OCI-M1 (cell line): ENCODE results near the gene C1QL2.
A peak's percentile ranks its signal among the peaks of the same experiment; 100 is the strongest.

Experiments used
- DNase-seq: peaks from one replicate; lab custom pipeline; 2025; lab: John Stamatoyannopoulos, UW

The C1QL2 gene

GRCh38 chr2:119179202-119179601 is 20.7 kb upstream of the C1QL2 start:
- DNase-seq, result no peak

GRCh38 chr2:119178776-119179175 is 20.2 kb upstream of the C1QL2 start:
- no peak for DNase-seq

GRCh38 chr2:119177838-119178190 is 19.3 kb upstream of the C1QL2 start:
- DNase-seq, result no peak

- no peak for DNase-seq
These were observed 18.8 kb upstream of the C1QL2 start for GRCh38 chr2:119177171-119177837.

GRCh38 chr2:119175517-119175916 is 17.0 kb upstream of the C1QL2 start:
- peak; percentile 87 for DNase-seq

- DNase-seq, result no peak
These were observed 16.4 kb upstream of the C1QL2 start for GRCh38 chr2:119174993-119175347.

DNA sequence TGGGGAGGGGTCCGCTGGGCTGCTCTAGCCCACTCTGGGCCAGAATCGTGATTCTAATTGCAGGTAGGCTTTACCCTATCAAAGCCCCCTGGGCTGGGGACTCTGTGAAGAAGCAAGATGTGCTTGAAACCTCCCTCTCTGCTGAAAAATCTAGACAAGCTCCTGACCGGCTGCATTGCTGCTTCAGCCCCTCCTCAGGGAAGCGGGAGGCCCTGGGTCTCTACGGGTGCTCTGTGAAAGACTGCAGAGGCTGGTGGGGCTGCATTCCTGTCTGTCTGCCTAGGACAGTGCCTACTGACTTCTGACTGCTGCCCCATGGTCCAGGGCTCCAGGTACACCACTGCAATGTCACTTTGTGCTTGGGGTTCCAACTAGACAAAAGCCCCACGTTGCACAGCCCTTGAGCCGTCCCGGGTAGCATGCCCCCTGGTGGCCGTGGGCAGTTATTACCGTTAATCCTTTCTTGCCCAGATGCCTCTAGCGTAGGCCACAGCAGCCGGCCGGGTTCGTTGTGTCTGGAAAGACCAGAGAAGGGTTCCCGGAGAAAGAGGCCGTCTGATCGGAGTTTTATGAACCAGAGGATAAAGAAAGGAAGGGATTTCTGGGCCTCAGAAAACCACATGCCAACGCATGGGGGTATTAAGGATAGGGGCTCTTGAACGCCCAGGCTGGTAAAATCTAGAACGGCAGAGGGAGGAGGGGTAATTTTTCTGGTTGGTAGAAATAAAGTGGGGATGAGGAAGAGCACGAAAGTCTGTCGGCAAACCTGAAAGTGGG is 15.9 kb upstream of the C1QL2 start:
- DNase-seq, result peak; percentile 67

DNA sequence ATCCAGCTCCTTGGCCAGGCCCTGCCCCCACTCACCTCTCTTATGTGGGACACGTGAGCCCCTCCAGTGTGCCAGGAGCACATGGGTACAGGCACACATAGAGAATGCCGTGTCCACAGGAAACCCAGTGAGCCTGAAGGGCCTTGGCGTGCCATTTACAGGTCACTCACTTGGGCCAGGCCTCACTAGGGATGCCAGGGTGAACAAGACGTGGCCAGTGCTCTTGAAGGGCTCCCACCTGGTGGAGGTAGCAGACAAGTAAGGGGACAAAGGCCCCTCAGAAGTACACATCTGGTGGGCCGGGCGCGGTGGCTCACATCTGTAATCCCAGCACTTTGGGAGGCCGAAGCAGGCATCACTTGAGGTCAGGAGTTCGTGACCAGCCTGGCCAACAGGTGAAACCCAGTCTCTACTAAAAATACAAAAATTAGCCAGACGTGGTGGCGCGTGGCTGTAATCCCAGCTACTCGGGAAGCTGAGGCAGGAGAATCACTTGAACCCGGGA is 15.1 kb upstream of the C1QL2 start:
- DNase-seq, result no peak

DNA sequence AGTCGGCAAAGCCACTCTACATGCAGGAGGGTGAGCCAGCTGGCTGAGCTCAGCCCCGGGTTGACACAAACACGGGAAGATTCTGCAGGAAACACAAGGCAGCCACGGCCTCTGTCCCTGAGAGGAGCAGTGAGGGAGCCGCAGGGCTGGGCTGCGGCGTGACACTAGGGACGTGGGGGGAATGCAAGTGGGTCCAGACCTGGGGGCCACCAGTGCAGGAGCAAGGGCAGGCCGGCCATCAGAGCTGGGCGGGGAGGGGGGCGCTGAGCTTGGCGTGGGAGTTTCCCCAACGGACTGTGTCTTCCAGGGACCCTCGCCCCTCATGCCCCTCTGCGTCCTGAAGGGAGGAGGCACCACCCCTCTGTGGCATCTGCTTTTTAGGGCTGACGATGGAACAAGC is 12.0 kb upstream of the C1QL2 start:
- no peak for DNase-seq

DNA sequence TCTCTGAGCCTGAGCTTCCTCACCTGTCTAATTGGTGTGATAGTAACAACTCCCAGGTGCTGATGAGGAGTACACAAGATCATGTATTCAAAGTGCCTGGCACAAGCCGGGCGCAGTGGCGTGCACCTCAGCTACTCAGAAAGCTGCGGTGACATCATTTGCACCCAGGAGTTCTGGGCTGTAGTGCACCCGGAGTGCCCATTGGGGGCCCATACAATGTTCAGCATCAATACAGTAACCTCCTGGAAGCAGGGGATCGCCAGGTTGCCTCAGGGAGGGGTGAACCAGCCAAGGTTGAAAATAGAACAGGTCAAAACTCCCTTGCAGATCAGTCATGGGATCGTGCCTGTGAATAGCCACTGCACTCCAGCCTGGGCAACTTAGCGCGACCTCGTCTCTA is 11.2 kb upstream of the C1QL2 start:
- DNase-seq, result no peak

DNA sequence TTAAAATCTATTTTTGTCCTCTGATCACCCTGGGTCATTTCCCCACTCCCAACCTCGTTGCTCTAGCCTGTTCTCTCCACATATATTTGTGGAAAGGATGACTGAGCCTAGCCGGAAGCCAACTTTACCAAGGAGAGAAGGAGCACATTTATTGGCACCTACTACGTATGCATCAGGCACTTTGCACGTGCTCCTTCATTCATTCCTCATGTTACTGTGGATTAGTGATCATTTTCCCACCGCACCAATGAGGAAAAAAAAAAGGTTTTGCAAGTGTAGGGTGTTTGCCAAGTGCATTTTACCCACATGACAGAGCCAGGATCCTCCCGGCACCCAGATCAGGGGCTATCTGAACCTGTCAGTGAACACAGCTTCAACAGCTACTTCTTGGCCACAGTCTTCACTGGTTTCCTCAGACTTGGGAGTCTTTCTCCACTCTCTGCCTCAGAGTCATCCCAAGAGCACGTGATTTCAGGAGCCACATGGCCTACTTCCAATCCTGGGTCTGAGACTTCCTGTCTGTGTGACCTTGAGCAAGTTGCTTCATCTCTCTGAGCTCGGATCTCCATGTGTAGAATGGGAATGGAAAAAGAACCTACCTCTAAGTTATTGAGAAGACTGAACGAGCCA is 1.9 kb upstream of the C1QL2 start:
- DNase-seq, result no peak

GRCh38 chr2:119157850-119158511 is 570 bp downstream of the C1QL2 start:
- no peak for DNase-seq

DNA sequence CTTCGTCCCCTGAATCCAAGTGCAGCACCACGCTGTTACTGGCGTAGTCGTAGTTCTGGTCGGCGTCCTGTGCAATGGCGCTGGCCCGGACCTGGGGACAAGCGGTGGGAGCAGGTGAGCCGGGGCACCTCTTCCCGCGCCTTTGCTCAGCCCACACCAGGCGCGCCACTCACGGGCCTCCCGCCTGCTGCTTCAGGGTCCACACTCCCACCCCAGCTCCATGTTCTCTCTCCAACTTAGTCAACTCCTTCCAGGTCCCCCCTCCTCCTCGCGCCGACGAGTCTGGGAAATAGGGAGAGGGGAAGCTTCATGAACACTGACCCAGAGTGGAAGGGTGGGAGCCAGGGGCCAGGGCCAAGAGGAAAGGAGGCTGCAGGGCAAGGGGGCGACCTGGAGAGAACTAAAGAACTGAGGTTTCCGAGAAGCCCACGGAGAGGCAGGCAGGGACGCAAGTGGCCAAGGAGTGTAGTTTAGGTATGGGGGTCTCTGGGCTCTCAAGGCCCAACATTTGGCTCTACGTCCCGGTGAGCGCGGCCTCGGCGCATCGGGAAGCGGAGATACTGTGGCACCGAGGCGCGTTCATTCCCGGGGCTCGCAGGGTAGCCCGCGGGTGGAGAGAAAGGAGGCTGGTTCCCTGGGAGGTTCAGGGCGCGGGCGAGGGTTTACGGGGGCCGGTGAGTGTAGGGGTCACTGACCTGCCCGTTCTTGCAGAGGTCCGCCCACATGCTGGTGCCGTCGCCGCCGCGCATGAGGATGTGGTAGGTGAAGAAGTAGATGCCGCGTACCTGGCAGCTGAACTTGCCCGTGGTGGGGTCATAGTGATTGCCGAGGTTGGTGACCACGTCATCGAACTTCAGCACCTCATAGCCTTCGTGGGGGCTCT is 1.4 kb downstream of the C1QL2 start:
- no peak for DNase-seq

DNA sequence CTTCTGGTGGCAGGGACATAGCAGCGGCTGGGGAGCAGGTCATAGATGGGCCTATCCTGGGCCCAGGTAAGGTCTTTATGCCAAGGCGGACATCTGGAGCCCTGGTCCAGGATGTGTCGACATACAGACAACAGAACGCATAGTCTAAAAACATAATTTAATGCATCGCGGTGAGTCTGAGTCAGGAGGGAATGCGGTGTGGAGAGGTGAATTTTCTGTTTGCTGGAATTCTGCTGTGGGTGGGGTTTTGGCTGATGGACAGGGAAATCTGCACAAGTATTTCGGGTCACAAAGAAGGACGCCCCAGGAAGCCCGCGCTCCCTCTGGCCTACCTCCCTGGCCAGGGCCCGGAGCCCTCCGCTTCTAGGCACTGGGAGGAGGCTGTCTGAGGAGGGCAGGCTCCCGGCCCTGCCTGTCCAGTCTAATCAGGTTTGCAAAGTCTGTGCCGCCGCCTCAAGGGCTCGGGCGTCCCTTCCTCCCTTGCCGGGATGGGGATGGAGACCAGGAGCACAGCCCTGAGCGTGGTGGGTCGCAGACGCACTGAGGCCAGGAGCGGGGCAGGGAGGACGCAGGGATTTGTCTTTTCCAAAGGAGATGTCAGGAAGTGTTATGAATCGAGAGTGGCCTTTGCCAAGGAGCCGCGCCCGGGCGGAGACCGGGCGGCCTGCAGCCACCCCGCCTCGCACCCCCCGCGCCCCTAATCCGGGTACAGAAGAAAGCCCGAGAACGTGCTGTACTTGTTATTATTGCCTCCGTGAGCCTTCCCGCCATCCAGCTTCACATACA is 2.3 kb downstream of the C1QL2 start:
- no peak for DNase-seq

GRCh38 chr2:119155633-119156032 is 2.9 kb downstream of the C1QL2 start:
- DNase-seq, result no peak

GRCh38 chr2:119154076-119154475 is 4.5 kb downstream of the C1QL2 start:
- DNase-seq, result no peak

DNA sequence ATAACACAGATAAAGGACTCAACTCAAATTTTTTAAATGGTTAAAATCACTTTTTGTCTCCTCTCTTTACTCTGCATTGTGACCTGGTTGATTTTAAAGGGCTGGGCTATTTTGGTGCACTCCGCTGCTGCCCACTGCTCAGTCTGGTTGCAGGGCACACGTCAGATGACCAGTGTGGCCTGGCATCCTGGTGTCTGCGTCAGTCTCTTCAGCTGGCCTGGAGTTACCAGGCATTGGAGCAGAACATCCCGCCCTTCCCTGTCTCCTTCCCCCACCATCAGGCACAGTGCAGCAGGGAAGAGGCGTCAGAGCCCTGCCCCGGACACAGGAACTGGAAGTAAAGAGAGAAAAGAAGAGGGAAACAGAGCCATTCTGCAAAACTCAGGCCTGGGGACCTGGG is 8.9 kb downstream of the C1QL2 start:
- DNase-seq, result no peak

DNA sequence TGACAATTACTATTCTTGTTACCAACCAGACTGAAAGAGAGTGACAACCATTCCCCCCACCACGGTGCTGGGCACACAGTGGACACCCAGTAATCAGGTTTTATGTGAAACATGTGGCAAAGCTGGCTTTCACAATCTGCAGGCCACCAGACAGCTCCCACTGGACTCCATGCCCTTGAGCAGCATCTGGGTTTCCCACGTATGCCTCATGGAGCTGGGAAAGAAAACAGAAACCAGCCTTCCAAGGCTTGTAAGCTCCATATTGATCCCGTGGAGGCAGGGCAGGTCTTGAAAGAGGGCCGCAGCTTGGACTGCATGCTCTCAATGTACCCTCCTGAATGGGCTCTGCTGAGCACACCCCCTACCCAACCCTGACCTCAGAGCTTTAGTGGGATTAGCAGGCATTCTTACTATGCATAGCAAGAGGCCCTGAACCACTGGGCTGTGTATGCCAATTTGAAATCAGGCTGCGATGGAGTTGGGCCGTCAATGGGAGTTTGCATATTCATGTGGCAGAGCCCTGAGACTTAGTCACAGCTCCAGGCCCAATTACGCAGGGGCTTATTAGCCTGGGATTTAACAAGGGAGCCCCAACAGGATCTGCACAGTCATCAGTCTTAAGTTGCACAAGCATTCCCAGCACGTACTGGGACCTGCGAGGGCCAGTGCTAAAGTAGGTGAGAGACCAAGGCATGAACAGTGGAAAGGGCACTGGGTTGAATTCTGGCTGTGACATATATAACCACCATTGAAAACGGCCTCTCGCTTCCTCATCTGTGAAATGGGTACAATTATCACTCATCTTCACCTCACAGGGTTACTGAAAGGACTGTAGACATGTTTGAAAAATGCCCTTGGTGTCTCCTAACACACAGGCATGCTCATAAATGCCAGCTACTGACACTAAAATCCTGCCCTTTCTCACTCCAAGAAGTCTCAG is 10.5 kb downstream of the C1QL2 start:
- DNase-seq, result no peak

DNA sequence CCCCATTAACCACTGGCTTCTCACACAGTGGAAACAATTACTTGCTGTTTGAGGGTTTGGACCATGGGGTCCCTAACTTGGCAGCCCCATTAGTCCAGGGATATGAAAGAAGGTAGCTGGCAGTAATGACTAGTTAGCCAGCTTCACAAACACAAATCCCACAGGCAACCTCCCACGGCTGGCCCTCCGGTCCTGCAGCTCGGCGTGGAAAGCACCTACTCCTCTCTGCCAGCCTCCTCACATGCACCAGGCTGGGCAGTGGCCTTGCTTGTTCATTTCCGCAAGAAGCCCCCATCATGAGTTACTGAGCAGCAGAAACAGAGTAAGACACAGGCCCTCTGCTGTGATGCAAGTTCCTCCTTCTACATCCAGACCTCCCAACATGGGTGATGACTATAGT is 13.7 kb downstream of the C1QL2 start:
- no peak for DNase-seq

GRCh38 chr2:119142824-119143223 is 15.7 kb downstream of the C1QL2 start:
- DNase-seq, result no peak
